ENCODE results near the gene OR2B2.

DNA sequence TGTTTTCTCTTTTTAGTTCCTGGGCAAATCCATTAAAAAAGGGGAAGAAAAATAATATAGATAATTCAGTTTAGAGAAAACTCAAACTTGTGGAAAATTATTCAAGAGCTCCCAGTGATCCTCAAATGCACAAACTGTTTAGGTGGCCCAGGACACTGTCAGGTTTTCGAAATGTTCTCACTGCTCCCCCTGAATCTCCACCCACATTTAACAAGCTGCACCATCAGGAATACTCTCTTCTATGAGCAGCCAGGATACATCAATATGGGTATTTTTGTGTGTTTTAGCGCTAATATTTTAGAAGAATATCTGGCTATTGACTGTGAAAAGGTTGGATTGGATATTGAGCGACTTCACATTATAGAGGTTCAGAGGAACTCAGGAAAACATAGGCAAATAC is 43.9 kb downstream of the OR2B2 start:
- TF ChIP-seq, protein P1, sequence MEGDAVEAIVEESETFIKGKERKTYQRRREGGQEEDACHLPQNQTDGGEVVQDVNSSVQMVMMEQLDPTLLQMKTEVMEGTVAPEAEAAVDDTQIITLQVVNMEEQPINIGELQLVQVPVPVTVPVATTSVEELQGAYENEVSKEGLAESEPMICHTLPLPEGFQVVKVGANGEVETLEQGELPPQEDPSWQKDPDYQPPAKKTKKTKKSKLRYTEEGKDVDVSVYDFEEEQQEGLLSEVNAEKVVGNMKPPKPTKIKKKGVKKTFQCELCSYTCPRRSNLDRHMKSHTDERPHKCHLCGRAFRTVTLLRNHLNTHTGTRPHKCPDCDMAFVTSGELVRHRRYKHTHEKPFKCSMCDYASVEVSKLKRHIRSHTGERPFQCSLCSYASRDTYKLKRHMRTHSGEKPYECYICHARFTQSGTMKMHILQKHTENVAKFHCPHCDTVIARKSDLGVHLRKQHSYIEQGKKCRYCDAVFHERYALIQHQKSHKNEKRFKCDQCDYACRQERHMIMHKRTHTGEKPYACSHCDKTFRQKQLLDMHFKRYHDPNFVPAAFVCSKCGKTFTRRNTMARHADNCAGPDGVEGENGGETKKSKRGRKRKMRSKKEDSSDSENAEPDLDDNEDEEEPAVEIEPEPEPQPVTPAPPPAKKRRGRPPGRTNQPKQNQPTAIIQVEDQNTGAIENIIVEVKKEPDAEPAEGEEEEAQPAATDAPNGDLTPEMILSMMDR (IDR thresholded peaks at IDR 0.05; ENCODE audit: insufficient read depth, low read length, poor library complexity, severe bottlenecking): no peak
- TF ChIP-seq EZH2phosphoT487 (conservative IDR thresholded peaks at IDR 0.05; ENCODE audit: low read length): no peak
